NCI-H1694 (cell line): ENCODE data around the gene MICAL3.
"Not testable (repeated sequence)": the region's sequence is repeated elsewhere in the genome, so short reads cannot be mapped to it uniquely, and the experiment has no call there.

Experiments
- DNase-seq: peaks from one replicate; lab custom pipeline; 2025; lab: John Stamatoyannopoulos, UW

Gene MICAL3

GRCh38 chr22:17954200-17954859 lies 70.0 kb downstream of the MICAL3 start:
- no peak for DNase-seq

GRCh38 chr22:17953147-17953546 lies 71.2 kb downstream of the MICAL3 start:
- no peak for DNase-seq

GRCh38 chr22:17952273-17952801 lies 72.0 kb downstream of the MICAL3 start:
- DNase-seq: no peak

GRCh38 chr22:17951315-17951714 lies 73.0 kb downstream of the MICAL3 start:
- DNase-seq: no peak

- DNase-seq: no peak
These were observed 73.6 kb downstream of the MICAL3 start for GRCh38 chr22:17950651-17951214.

- no peak for DNase-seq
These were observed 74.5 kb downstream of the MICAL3 start for GRCh38 chr22:17949642-17950473.

GRCh38 chr22:17948101-17948500 lies 76.3 kb downstream of the MICAL3 start:
- DNase-seq: no peak

- DNase-seq: peak; percentile 30
These were observed 77.5 kb downstream of the MICAL3 start for GRCh38 chr22:17946662-17947367.

GRCh38 chr22:17945888-17946648 lies 78.3 kb downstream of the MICAL3 start:
- no peak for DNase-seq

- DNase-seq: no peak
These were observed 79.0 kb downstream of the MICAL3 start for GRCh38 chr22:17945156-17945887.

- DNase-seq: no peak
These were observed 80.1 kb downstream of the MICAL3 start for GRCh38 chr22:17944256-17944655.

- no peak for DNase-seq
These were observed 80.7 kb downstream of the MICAL3 start for GRCh38 chr22:17943533-17944249.

GRCh38 chr22:17942721-17943120 lies 81.6 kb downstream of the MICAL3 start:
- no peak for DNase-seq

- DNase-seq: peak; percentile 34
These were observed 82.6 kb downstream of the MICAL3 start for GRCh38 chr22:17941471-17942406.

- DNase-seq: no peak
These were observed 84.8 kb downstream of the MICAL3 start for GRCh38 chr22:17939579-17939978.

- DNase-seq: no peak
These were observed 85.3 kb downstream of the MICAL3 start for GRCh38 chr22:17939011-17939410.

GRCh38 chr22:17938484-17938924 lies 85.9 kb downstream of the MICAL3 start:
- DNase-seq: no peak

- not testable (repeated sequence) for DNase-seq
These were observed 91.9 kb downstream of the MICAL3 start for GRCh38 chr22:17932457-17932856.

- no peak for DNase-seq
These were observed 92.9 kb downstream of the MICAL3 start for GRCh38 chr22:17931400-17931825.
